Esophagus squamous epithelium (tissue), 4 donors: Measurements from ENCODE around the gene MYOZ2.

Source experiments
- CTCF ChIP-seq, 6 experiments: fragments of 450-650 bp in 4 of 6; fragments of 200-600 bp in 2 of 6; sonication (generic) in 2 of 6; IDR thresholded peaks; one replicate each; pipeline ENCODE4 v1.5.1; 2016 to 2019; ENCODE audit warnings: antibody characterized with exemption in 6 of 6, mild to moderate bottlenecking in 4 of 6, moderate library complexity in 4 of 6
- POLR2A ChIP-seq, 4 donors: fragments of 450-650 bp; IDR thresholded peaks; one replicate each; pipeline ENCODE4 v1.6.1; 2017; ENCODE audit warnings: antibody characterized with exemption in 4 of 4, mild to moderate bottlenecking in 4 of 4, moderate library complexity in 3 of 4

DNA sequence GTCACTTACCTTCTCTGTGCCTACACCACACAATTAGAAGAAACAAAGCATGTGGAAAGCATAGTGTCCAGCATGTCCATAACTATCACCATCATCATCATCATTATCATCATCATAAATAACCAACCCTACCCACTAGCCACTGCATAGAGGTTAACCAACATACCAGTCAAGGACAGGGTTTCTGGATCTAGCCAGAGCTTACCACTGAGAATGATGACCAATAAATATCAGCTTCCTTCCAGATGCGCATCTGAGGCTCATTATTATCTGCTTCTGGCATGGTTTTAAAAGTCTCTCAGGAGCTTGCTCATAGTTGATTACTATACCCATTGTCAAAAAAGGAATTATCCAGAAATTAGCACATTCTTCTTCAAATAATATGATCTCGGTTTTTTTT is 25.5 kb upstream of the MYOZ2 start:
- TF ChIP-seq POLR2A (IDR thresholded peaks at IDR 0.05) (no peak), CTCF (IDR thresholded peaks at IDR 0.05) (no peak)
